Epithelial cell of proximal tubule (primary cell): ENCODE data around the gene GOLGA8K. TPM values are rescaled to one million over a fixed set of nuclear protein-coding genes. Genes with fewer than 3 reads are reported as not detected.
"Not testable (repeated sequence)": the region's sequence is repeated elsewhere in the genome, so short reads cannot be mapped to it uniquely, and the experiment has no call there.

Experiments used
- DNase-seq: peaks from one replicate; pipeline ENCODE4 v3.0.0-alpha.2; 2011; ENCODE audit warnings: low read depth
- H3K4me3 ChIP-seq: 2 replicates; pipeline ENCODE4 v1.5.1; 2011; ENCODE audit warnings: low read depth, mild to moderate bottlenecking, low read length
- total RNA-seq: library from RNA; depleted of rRNA; stranded (reverse); fragments of >200 nt; gene quantifications from 2 replicates; pipeline ENCODE4 v1.2.3, GENCODE V29; 2015
- TF ChIP-seq, protein P1 (sequence below): conservative IDR thresholded peaks from 2 replicates; pipeline ENCODE4 v1.5.1; 2012; ENCODE audit warnings: low read depth, mild to moderate bottlenecking, low read length

The GOLGA8K gene, protein sequence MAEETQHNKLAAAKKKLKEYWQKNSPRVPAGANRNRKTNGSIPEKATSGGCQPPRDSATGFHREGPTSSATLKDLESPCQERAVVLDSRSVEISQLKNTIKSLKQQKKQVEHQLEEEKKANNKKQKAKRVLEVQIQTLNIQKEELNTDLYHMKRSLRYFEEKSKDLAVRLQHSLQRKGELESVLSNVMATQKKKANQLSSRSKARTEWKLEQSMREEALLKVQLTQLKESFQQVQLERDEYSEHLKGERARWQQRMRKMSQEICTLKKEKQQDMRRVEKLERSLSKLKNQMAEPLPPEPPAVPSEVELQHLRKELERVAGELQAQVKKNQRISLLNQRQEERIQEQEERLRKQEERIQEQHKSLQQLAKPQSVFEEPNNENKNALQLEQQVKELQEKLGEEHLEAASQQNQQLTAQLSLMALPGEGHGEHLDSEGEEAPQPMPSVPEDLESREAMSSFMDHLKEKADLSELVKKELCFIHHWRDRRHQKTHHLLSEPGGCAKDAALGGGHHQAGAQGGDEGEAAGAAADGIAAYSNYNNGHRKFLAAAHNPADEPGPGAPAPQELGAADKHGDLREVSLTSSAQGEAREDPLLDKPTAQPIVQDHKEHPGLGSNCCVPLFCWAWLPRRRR
- total RNA-seq = 0.07 TPM in 1 of 2 replicates, not detected in the other

DNA sequence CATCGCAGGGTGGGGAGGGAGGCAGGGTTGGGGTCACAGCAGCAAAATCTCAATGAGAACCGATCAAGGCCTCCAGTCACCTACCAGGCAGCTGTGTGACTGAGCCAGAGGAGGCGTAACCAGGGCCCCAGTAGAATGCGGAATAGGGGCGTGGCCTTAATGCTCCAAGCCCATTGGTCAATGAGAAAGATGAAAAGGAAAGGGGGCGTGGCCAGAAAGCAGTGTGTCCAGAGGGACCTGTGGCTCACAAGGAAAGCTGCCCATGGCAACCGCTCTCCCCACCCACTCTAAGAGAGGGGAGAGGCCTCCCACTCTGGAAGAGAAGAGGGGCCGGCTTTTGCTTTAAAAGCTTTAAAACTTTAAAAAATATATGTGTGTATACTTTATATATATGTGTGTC is at the start of gene GOLGA8K:
TSS of gene GOLGA8K (minus strand) at position 101 of the 400 bp plus-strand sequence. CDS start at position 3, 98 bp downstream.
- not testable (repeated sequence) for H3K4me3 ChIP-seq, DNase-seq

DNA sequence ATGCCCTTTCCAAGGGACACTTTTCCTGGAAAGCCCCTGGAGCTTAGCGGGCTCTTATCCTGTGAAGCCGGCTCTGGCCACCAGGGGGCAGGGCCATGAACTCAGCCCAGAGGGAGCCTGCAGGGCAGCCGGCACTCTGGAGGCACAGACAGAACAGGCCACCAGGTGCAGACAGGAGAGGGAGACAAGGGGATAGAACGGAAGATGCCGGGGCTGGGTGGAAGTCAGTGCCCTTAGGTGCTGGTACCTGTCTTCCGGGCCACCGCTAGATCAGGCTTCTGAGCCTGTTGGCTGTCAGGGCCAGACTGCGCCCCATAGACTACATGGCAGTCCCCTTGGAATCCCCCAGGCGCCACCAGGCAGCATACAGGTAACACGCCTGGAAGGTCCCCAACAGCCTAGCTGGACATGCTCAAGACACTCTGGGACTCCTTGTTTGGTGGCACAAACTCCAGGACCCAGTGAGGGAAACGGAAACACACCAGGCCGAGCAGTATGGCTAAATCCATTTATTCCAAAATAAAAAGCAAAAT is 37.4 kb upstream of the GOLGA8K start:
- not testable (repeated sequence) for DNase-seq, H3K4me3 ChIP-seq

DNA sequence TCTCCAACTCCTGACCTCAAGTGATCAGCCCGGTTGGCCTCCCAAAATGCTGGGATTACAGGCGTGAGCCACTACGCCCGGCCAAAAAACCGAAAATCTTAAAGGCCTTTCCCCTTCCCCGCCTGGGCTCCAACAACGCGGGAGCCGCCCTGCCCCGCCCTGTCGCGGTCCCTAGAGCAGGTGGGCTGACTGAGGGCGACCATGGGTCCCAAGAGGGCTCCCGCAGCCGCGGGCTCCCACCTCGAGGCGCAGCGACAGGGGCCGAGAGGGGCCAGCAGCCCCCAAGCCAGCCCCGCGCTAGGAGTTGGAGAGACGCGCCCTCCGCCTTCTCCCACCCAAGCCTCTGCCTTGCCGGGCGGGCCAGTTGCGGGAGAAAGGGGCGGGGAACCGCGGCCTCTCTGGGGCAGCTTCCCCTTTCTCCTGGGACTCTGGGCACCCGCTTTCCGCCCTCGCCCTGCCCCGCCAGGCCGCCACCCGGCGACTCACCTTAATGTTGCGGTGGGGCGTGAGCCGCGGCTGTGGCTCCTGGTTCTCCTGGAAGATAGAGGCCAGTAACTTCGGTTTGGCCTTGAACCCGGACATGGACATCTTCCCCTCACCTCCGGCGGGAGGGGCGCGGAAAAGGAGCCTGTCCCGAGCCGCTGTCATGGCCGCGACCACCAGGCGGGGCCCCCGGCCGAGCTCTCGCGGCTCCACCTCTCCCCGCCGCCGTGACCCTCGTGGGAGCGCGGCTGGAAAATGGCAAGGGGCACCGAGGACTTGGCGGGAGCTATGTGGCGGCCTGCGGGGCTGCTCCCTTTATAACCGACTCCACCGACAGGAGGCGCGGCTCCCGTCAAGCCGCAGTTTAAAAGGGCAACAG is 31.2 kb upstream of the GOLGA8K start:
- DNase-seq, H3K4me3 ChIP-seq: not testable (repeated sequence)

DNA sequence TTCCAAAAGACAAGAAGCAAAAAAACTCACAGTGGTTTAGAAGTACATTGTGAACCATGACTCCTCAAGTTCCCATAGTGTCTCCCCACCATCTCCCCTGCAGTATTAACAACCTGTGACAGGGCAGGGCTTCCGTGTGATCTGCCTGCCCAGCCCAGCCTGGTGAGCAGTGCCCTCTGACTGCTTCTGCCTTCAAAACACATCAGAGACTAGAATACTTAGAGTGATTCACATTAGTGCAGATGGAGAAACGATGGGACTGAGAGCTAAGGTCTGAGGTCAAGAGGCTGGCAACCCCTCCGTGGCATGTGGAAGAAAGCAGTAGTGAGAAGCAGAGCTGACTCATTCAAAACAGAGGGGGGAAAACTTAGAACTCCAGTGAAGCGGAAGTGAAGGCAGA is 24.5 kb upstream of the GOLGA8K start:
- DNase-seq, H3K4me3 ChIP-seq: not testable (repeated sequence)

DNA sequence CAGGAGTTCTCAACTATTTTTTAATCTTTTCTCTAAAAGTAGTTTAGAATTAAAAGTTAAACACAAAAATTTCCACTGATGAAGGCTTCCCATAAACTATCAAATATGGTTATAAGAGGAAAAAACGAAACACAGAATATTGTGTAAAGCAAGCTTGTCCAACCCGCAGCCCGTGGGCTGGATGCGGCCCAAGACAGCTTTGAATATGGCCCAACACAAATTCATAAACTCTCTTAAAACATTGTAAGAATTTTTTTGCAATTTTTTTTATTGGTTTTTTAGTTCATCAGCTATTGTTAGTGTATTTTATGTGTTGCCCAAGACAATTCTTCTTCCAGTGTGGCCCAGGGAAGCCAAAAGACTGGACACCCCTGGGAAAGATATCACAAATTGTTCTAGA is 23.4 kb upstream of the GOLGA8K start:
- not testable (repeated sequence) for H3K4me3 ChIP-seq, DNase-seq

DNA sequence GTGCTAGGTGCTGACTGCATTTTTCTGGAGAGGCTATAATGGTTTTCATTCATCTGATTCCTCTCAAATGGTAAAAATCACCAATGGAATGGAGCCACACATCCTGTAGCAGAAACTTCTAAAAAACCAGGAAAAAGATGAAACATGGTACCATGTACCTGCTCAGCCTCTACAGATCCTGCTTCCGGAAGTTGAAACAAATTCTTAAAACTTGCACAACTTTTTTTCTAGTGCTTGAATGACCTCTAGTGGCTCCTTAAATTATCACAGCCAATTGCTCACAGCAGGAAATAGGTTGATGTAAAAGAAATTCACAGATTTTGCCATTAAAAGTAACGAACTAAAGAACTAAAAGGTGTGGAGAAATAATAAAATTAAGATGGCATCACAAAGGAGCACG is 4.8 kb upstream of the GOLGA8K start:
- DNase-seq, H3K4me3 ChIP-seq: not testable (repeated sequence)
- TF ChIP-seq, protein P1, sequence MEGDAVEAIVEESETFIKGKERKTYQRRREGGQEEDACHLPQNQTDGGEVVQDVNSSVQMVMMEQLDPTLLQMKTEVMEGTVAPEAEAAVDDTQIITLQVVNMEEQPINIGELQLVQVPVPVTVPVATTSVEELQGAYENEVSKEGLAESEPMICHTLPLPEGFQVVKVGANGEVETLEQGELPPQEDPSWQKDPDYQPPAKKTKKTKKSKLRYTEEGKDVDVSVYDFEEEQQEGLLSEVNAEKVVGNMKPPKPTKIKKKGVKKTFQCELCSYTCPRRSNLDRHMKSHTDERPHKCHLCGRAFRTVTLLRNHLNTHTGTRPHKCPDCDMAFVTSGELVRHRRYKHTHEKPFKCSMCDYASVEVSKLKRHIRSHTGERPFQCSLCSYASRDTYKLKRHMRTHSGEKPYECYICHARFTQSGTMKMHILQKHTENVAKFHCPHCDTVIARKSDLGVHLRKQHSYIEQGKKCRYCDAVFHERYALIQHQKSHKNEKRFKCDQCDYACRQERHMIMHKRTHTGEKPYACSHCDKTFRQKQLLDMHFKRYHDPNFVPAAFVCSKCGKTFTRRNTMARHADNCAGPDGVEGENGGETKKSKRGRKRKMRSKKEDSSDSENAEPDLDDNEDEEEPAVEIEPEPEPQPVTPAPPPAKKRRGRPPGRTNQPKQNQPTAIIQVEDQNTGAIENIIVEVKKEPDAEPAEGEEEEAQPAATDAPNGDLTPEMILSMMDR = peak; percentile 15

DNA sequence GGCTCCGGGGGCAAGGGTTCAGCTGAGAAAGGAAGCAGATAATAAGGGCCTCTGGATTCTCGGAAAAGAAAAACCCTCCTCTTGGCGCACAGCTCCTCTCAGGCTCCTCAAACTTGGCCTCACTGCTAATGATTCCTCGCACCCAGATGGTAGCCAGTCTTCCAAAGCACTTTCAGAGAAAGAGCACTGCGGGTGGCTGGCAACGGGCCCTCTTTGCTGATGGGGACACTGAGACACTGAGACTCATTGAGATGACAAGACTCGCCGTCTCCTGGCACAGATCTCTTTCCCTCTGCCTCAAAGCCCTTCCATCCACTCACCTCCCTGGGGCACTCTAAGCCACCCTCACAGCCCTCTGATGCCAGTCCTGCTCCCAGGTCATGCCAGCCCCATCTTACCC is 6.6 kb downstream of the GOLGA8K start:
- not testable (repeated sequence) for DNase-seq, H3K4me3 ChIP-seq

DNA sequence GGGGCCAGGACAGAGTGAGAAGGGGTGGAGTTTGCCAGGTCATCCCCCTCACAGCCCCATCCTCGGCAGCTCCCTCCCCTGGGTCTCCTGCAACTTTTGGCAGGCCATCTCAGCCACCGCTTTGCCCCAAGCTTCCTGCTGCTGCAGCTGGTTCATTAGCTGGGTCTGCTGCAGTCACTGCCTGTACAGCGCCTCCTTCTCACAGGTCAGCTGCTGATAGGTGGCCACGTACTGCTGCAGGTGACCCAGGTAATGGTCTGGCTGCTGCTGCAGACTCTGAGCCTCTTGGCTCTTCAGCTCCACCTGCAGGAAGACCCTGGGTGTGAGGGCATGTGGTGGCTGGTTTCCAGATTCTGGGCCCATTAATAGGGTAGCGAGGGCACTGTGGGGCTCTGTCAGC is 8.3 kb downstream of the GOLGA8K start:
- DNase-seq, H3K4me3 ChIP-seq: not testable (repeated sequence)

DNA sequence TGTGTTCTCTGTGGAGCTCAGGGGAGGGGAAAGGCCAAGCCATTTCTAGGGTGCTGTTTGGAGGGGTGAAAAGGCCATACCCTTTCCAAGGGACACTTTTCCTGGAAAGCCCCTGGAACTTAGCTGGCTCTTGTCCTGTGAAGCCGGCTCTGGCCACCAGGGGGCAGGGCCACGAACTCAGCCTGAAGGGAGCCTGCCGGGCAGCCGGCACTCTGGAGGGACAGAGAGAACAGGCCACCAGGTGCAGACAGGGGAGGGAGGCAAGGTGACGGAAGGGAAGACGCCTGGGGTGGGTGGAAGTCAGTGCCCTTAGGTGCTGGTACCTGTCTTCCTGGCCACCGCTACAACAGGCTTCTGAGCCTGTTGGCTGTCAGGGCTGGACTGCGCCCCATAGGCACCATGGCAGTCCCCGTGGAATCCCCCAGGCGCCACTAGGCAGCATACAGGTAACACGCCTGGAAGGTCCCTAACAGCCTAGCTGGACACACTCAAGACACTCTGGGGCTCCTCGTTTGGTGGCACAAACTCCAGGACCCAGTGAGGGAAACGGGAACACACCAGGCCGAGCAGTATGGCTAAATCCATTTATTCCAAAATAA is 14.9 kb downstream of the GOLGA8K start:
- DNase-seq, H3K4me3 ChIP-seq: not testable (repeated sequence)

DNA sequence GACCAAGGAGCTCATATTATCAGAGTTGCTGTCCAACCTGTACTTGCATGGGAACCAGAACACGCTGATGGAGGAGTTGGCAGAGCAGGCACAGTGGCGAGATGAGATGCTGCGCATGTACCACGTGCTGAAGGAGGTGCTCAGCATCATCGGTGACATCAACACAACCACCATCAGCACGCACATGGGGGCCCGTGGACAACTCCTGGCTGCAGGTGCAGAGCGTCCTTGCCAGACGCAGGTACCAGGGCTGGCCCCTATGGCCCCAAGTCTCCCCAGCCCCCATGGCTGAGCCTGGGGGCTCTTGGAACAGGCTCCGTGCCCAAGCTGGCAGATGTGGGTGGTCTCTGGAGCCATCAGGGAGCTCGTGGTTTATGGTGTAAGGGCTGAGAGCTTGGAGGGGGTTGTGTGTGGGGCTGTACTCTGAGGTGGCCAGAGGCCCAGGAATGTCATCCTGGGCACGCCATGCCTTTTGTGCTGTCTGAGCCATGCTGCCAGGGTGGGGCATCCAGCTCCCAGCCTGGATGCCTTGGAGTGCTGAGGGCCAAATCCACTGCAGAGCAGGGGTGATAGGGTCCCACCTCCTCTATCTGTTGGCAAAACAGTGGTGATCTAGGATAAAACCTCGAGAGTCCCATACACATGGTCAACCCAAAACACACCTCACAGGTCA is 17.1 kb downstream of the GOLGA8K start:
- not testable (repeated sequence) for DNase-seq, H3K4me3 ChIP-seq

DNA sequence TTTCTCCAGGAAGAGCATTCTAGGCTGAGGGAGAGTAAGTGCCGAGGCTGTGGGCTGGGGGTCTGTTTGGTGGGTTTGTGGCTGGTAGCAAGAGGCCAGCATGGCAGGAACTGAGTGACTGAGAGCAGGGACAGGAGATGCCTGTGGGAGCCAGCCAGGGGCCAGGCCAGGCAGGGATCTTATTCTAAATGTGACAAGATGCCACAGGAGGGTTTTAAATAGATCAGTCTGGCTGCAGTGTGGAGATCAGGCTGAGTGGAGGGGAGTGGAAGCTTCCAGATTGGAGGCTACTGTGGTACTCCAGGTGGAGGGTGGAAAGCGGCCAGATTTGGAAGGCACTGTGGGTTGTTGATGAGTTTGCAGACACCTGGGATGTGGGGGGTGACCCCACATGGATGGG is 28.9 kb downstream of the GOLGA8K start:
- H3K4me3 ChIP-seq, DNase-seq: not testable (repeated sequence)

DNA sequence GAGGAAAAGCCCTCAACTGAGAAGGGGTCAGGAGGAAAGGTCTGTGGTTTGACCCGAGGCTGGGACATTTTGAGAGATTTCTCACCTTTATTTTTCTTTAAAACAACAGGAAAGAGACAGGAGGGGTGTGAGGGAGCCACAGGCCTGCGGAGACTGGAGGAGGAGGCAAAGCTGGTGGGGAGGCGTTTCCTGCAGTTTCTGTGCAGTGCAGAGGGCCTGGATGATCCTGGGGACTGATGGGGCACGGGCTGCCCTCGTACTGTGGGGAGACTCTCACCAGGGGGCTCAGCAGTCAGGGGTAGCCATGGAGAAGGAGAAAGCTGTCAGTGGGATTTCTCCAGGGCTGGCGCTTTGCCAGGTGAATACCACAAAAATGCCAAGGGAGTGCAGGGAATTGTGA is 29.4 kb downstream of the GOLGA8K start:
- DNase-seq, H3K4me3 ChIP-seq: not testable (repeated sequence)

DNA sequence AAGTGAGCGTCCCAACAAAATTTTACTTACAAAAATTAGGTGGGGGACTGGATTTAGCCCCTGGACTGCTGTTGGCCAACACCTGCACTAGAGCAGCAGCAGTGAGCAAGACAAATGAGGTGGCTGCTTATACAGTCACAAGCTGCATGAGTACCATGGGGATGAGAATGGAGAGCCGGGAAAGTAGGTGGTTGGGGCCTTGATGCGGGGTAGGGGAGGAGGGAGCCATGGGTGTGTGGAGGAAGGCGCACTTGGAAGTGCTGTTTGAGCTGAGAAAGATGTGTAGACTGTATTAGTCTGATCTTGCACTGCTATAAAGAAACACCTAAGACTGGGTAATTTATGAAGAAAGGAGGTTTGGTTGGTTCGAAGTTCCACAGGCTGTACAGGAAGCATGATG is 31.0 kb downstream of the GOLGA8K start:
- not testable (repeated sequence) for DNase-seq

DNA sequence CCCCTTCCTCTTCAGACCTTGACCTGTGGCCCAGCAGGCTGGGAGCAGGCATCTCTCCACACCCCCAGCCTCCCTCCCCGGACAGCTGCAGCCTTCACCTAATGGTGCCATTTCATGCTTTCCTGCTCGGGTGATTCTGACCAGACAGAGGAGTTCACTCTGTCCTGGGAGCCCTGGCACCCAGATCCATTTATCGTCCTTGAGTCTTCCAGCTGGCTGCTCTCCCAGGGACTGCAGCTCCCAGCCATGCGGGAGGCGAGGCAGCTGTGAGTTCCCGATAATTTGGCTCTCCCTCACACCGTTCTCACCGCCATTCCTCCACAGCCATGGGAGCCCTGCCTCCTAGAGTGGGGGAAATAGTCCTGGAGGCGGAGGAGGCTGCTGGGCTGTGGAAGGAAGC is 32.6 kb downstream of the GOLGA8K start:
- not testable (repeated sequence) for DNase-seq, H3K4me3 ChIP-seq

More for the DNA sequence above, 31.0 kb downstream of the GOLGA8K start:
- not testable (repeated sequence) for H3K4me3 ChIP-seq

DNA sequence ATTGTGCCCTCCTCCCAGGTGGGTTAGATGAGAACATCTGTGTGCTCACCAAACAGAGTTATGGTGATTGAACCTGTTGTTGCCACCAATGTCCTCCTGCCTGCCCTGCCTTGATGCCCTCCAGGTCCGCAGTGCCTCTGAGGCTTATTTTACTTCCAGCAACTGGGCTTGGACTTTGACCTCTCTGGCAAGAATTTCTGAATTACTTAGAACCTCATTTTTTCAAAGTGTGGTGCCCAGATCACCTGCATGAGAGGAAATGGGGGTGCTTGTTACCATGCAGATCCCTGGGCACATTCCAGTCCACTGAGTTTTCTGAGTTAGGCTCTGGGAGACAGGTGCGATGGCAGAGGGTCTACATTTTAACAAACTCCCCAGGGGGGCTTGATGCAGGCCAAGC is 33.0 kb downstream of the GOLGA8K start:
- H3K4me3 ChIP-seq, DNase-seq: not testable (repeated sequence)

DNA sequence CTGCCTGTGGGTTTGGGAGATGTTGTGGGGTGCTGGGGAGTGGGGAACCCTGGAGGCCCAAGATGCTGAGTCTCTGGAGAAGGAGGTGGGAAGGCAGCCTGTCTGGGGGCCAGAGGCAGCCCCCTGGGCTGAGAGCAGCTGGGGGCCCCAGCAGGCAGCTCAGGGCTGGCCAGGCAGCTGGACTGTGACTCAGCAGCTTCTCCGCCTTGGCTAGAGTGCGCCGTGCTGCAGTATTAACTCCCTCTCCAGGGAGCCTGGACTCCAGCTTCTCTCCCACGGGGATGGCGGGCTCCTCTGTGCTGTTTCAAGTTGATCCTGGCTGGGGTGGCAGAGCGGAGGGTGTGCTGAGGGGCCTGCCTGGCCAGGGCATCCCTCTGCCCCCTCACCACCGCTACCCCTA is 36.6 kb downstream of the GOLGA8K start:
- DNase-seq, H3K4me3 ChIP-seq: not testable (repeated sequence)

DNA sequence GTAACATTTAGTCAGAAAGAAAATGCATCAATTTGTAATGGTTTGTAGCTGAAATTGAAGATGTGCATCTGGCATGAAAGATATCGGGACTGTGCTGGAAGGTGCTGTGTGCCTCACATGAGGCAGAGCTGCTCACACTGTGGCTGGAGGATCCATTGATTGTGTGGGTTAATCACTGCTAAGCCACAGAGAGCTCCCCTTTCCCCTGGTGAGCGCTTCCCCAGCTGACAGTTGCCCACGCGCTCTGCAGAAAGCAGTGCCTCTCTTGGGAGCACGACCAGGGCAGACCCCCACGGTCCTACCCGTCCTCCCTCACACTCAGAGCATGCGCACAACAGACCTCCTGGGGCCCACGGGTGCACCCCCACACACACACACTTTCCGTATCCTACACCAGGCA is 37.1 kb downstream of the GOLGA8K start:
- not testable (repeated sequence) for H3K4me3 ChIP-seq, DNase-seq
